MM.1S (cell line): ENCODE measurements around the gene HRH2.

ENCODE experiments used
- EZH2 ChIP-seq: fragments of 300-600 bp; sonication (generic); optimal IDR thresholded peaks from 2 replicates; pipeline ENCODE3; 2017; ENCODE audit warnings: low read depth, mild to moderate bottlenecking, antibody characterized with exemption, low read length, mixed read lengths
- EZH2phosphoT487 ChIP-seq: fragments of 300-600 bp; sonication (generic); IDR thresholded peaks from 2 replicates; pipeline ENCODE4 v1.6.1; 2018; ENCODE audit warnings: antibody characterized with exemption, low read length
- TF ChIP-seq, protein P1 (sequence below): fragments of 300-600 bp; sonication (generic); IDR thresholded peaks from 2 replicates; pipeline ENCODE4 v1.5.1; 2016; ENCODE audit warnings: antibody characterized with exemption, low read length, mixed read lengths

GRCh38 chr5:175697846-175698245 is 40.0 kb downstream of the HRH2 start:
- TF ChIP-seq, protein P1, sequence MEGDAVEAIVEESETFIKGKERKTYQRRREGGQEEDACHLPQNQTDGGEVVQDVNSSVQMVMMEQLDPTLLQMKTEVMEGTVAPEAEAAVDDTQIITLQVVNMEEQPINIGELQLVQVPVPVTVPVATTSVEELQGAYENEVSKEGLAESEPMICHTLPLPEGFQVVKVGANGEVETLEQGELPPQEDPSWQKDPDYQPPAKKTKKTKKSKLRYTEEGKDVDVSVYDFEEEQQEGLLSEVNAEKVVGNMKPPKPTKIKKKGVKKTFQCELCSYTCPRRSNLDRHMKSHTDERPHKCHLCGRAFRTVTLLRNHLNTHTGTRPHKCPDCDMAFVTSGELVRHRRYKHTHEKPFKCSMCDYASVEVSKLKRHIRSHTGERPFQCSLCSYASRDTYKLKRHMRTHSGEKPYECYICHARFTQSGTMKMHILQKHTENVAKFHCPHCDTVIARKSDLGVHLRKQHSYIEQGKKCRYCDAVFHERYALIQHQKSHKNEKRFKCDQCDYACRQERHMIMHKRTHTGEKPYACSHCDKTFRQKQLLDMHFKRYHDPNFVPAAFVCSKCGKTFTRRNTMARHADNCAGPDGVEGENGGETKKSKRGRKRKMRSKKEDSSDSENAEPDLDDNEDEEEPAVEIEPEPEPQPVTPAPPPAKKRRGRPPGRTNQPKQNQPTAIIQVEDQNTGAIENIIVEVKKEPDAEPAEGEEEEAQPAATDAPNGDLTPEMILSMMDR: no peak
- TF ChIP-seq EZH2: no peak
- TF ChIP-seq EZH2phosphoT487: no peak
